ENCODE data around the gene LIN37. TPM values are rescaled to one million over a fixed set of nuclear protein-coding genes. Genes with fewer than 3 reads are reported as not detected.

Gene LIN37
- total RNA-seq, 1 donor from 2014 or later: 14.3 TPM

DNA sequence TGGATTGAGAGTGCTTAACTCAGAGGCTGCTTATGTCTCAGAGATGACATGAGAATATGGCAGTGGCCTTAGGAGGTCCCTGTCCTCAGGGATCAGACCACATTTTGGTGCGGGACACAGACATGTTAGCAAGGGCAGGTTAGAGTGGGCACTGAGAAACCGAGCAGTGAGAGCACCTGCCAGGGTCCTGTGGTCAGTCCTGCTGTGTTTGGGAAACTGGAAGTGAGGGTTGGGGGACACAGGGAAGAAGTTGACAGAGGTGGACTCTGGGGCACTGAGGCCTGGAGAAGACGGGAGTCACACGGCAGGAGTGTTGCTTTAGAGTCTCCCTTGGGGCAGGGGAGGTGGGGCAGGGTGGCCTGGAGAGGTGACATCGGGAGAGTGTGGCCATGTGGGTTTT is 13.5 kb upstream of the LIN37 start:
- H3K27me3 Mint-ChIP-seq: no peaks in the 10 kb centered on the region

DNA sequence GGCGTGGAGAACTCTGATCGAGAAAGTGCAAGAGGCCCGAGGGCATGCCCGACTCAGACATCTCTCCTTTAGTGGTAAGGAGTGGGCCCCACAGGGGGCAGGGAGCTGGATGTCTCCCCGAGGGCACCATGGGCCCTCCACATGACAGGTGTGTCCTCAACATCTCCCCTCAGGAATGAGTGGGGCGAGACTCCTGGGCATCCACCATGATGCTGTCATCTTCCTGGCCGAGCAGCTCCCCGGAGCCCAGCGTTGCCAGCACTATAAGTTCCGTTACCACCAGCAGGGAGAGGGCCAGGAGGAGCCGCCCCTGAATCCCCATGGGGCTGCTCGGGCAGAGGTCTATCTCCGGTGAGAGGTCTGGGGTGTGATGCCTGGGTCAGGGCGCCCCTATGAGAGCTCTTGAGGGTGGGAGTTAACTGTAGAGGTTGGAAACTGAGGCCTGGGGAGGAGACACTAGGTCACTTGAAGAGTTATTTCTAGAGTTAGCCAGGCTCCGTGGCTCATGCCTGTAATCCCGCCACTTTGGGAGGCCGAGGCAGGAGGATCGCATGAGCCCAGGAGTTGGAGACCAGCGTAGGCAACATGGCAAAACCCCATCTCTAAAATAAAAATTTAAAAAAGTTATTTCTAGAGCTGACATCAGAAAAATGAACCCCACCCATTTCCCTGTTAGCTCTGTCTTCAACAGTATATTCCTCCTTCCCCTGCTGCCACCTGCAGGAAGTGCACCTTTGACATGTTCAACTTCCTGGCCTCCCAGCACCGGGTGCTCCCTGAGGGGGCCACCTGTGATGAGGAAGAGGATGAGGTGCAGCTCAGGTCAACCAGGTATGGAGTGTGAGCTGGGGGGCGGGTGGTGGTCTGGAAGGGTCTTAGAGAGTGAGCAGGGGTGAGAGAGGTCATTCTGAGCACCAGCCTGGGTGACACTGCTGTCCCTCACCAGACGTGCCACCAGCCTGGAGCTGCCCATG is 11.2 kb upstream of the LIN37 start:
- POLR2A ChIA-PET: interaction anchor here (0.5 to 1.7 kb wide), 5 partner anchors 11 to 66 kb away, joined by 3 to 12 read pairs (median 4); partner anchors contain the start of gene LIN37
- Mint-ChIP-seq H3K9me3 (no peaks in the 10 kb centered on the region), H3K27ac (peak overlapping the region; percentile 62), H3K4me1 (peaks cover 47% of the 10 kb centered on the region), H3K27me3 (no peaks in the 10 kb centered on the region), H3K4me3 (no peak overlapping the region), H3K36me3 (ENCODE audit: low read depth) (peaks cover 71% of the 10 kb centered on the region)
- CTCF ChIA-PET: interaction anchor here (1.0 to 1.5 kb wide), 2 partner anchors 11 to 19 kb away, joined by 3 to 5 read pairs; partner anchors contain the start of genes KMT2B and LIN37
- TF ChIP-seq, protein P1, sequence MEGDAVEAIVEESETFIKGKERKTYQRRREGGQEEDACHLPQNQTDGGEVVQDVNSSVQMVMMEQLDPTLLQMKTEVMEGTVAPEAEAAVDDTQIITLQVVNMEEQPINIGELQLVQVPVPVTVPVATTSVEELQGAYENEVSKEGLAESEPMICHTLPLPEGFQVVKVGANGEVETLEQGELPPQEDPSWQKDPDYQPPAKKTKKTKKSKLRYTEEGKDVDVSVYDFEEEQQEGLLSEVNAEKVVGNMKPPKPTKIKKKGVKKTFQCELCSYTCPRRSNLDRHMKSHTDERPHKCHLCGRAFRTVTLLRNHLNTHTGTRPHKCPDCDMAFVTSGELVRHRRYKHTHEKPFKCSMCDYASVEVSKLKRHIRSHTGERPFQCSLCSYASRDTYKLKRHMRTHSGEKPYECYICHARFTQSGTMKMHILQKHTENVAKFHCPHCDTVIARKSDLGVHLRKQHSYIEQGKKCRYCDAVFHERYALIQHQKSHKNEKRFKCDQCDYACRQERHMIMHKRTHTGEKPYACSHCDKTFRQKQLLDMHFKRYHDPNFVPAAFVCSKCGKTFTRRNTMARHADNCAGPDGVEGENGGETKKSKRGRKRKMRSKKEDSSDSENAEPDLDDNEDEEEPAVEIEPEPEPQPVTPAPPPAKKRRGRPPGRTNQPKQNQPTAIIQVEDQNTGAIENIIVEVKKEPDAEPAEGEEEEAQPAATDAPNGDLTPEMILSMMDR (IDR thresholded peaks at IDR 0.05): no peak
- ATAC-seq (ENCODE audit: low read depth): no peak
- intact Hi-C loops (cut with micrococcal nuclease): no loop called here
- no peak for DNase-seq

More for the DNA sequence above, 13.5 kb upstream of the LIN37 start:
- H3K9me3 Mint-ChIP-seq: no peaks in the 10 kb centered on the region
- H3K4me1 Mint-ChIP-seq: peaks cover 33% of the 10 kb centered on the region
- DNase-seq (no peak), ATAC-seq (ENCODE audit: low read depth) (no peak)
- TF ChIP-seq, protein P1 (IDR thresholded peaks at IDR 0.05): no peak
- ChIA-PET CTCF (no interaction called here), POLR2A (interaction anchor here (0.6 kb wide), 1 partner anchor 166 kb away, joined by 7 read pairs; no protein-coding TSS in a partner anchor)
- peaks cover 80% of the 10 kb centered on the region for H3K36me3 Mint-ChIP-seq (ENCODE audit: low read depth)
- intact Hi-C loops (cut with micrococcal nuclease): no loop called here
- H3K4me3 Mint-ChIP-seq: no peak overlapping the region
- no peak overlapping the region for H3K27ac Mint-ChIP-seq

DNA sequence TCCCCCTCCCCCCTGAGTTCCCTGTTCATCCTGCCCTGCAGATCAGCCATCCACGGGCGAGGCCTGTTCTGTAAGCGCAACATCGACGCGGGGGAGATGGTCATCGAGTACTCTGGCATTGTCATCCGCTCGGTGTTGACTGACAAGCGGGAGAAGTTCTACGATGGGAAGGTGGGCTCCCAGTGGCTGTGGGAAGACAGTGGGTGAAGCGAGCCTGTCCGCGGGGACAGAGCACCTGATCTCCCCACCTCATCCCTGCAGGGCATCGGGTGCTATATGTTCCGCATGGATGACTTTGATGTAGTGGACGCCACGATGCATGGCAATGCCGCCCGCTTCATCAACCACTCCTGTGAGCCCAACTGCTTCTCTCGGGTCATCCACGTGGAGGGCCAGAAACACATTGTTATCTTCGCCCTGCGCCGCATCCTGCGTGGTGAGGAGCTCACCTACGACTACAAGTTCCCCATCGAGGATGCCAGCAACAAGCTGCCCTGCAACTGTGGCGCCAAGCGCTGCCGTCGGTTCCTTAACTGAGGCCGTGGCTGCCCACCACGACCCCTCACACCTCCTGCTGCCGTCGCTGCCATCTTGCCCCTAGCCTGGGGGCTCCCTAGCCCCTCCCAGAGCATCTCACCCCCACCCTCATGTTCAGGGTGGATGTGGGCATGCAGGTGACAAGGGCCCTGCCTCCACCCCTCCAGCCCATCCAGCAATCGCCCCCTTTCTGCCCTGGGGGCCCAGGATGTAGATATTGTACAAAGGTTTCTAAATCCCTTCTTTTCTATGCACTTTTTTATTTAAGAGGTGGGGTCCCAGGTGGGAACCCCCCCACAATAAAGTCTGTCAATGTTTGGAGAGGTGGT is 10.1 kb upstream of the LIN37 start:
- H3K4me1 Mint-ChIP-seq: peaks cover 56% of the 10 kb centered on the region
- no peak for DNase-seq
- no peaks in the 10 kb centered on the region for H3K9me3 Mint-ChIP-seq
- H3K27ac Mint-ChIP-seq: peak overlapping the region; percentile 31
- TF ChIP-seq, protein P1 (IDR thresholded peaks at IDR 0.05): no peak
- H3K36me3 Mint-ChIP-seq (ENCODE audit: low read depth): peaks cover 74% of the 10 kb centered on the region
- CTCF ChIA-PET: interaction anchor here (1.0 to 1.5 kb wide), 2 partner anchors 10 to 20 kb away, joined by 3 to 5 read pairs; partner anchors contain the start of genes KMT2B and LIN37
- ATAC-seq (ENCODE audit: low read depth): no peak
- POLR2A ChIA-PET: interaction anchor here (0.5 to 1.7 kb wide), 4 partner anchors 19 to 67 kb away, joined by 3 to 12 read pairs (median 4); no protein-coding TSS in a partner anchor
- no peaks in the 10 kb centered on the region for H3K27me3 Mint-ChIP-seq
- intact Hi-C loops (cut with micrococcal nuclease): no loop called here
- H3K4me3 Mint-ChIP-seq: no peak overlapping the region

GRCh38 chr19:35738887-35739229 is 9.5 kb upstream of the LIN37 start:
- CTCF ChIA-PET: no interaction called here
- H3K4me3 Mint-ChIP-seq: no peak overlapping the region
- TF ChIP-seq, protein P1 (IDR thresholded peaks at IDR 0.05): no peak
- POLR2A ChIA-PET: interaction anchor here (1.6 kb wide), 1 partner anchor 91 kb away, joined by 4 read pairs; the partner anchor contains the start of gene COX6B1
- peaks cover 57% of the 10 kb centered on the region for H3K4me1 Mint-ChIP-seq
- intact Hi-C loops (cut with micrococcal nuclease): no loop called here
- H3K9me3 Mint-ChIP-seq: no peaks in the 10 kb centered on the region
- peaks cover 68% of the 10 kb centered on the region for H3K36me3 Mint-ChIP-seq (ENCODE audit: low read depth)
- DNase-seq: no peak
- peak overlapping the region; percentile 31 for H3K27ac Mint-ChIP-seq
- ATAC-seq (ENCODE audit: low read depth): no peak
- no peaks in the 10 kb centered on the region for H3K27me3 Mint-ChIP-seq
